ENCODE results near the gene F12. TPM values are rescaled to one million over a fixed set of nuclear protein-coding genes. Genes with fewer than 3 reads are reported as not detected.

The F12 gene
- 3.8 and 4.3 TPM in 2 replicates for polyA plus RNA-seq (2012; rRNA removed)
- polyA plus RNA-seq (2012; cell fraction: cytosol; rRNA removed): 1.2 and 3.0 TPM in 2 replicates
- polyA plus RNA-seq (2012; cell fraction: nucleus; rRNA removed): 8.5 and 16.3 TPM in 2 replicates

DNA sequence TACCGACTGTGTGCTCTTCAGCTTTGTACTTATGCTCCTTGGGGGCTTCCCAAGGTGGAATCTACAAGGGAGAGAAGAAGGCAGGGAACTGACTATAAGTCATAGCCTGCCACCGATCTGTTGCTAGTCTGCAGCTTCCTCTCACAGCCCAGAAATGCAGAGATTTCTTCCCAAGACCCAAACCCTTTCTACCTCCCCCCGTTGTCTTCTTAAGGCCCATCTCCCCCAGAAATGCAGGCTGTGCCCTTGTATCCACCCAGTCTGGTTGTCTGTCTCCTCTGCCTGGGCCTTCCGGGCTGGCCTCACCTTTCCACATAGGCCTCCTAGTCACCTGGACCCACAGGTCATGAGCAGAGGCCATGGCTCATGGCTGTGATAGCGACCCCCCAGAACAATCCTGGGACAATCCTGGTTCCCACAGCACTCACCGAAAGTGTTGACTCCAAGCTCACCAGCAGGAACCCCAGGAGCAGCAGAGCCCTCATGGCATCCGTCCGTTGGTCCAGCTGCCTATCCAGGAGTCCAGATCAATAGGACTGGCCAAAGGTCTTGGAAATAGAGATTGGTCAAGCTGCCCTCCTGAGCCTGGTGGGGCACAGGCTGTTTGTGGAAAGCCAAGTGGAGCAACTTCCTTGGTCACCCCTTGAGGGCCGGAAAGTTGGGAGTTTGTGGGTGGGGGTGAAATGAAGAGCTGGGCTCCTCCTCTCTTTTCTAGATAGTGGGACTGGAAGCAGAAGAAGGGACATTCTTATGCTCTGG, at the start of gene F12:
F12 (minus strand) TSS at position 522 of the 759 bp plus-strand sequence; CDS start at position 485, 37 bp downstream.
- no peaks in the 10 kb centered on the region for H3K9me2 ChIP-seq
- no peaks in the 10 kb centered on the region for H3K36me3 ChIP-seq (replicated peaks in 1 of 2; ENCODE audit: control insufficient read depth in 1 of 2, insufficient read depth in 2 of 2, low read length in 1 of 2)
- H3K9ac ChIP-seq: no peak within 1 kb of the TSS
- CTCF ChIA-PET: interaction anchor here (0.9 to 9.7 kb wide), 6 partner anchors 12 to 92 kb away, joined by 3 to 375 read pairs (median 6); no protein-coding TSS in a partner anchor
- 64% methylated on average over 6 of the region's 9 CpGs for WGBS (ENCODE audit: low lambda C conversion rate)
- TF ChIP-seq EZH2phosphoT487 (IDR thresholded peaks at IDR 0.05; ENCODE audit: borderline replicate concordance, low read depth) (no peak), RAD21 (IDR thresholded peaks at IDR 0.05; ENCODE audit: low read length) (no peak), RCOR1 (IDR thresholded peaks at IDR 0.05; ENCODE audit: low read length) (no peak), USF1 (IDR thresholded peaks at IDR 0.05; ENCODE audit: borderline replicate concordance, low read depth) (no peak), JUND (IDR thresholded peaks at IDR 0.05) (no peak), FOXM1 (IDR thresholded peaks at IDR 0.05; ENCODE audit: low read depth) (no peak), ZBTB33 (IDR thresholded peaks at IDR 0.05; ENCODE audit: borderline replicate concordance, low read depth) (no peak), SMC3 (IDR thresholded peaks at IDR 0.05; ENCODE audit: low read depth, low read length) (no peak), MXI1 (IDR thresholded peaks at IDR 0.05; ENCODE audit: low read depth, low read length) (no peak), ELF1 (IDR thresholded peaks at IDR 0.05) (no peak), MEF2A (IDR thresholded peaks at IDR 0.05; ENCODE audit: borderline replicate concordance, low read depth) (no peak), TAF1 (IDR thresholded peaks at IDR 0.05; ENCODE audit: borderline replicate concordance, low read depth, low read length) (no peak), MAX (IDR thresholded peaks at IDR 0.05; ENCODE audit: low read depth) (no peak), YY1 (IDR thresholded peaks at IDR 0.05; ENCODE audit: low read depth) (no peak), FOSL2 (IDR thresholded peaks at IDR 0.05; ENCODE audit: borderline replicate concordance, low read depth) (no peak), POLR2AphosphoS5 (IDR thresholded peaks at IDR 0.05; ENCODE audit: low read depth, low read length) (no peak), CHD2 (IDR thresholded peaks at IDR 0.05; ENCODE audit: low read length, partially characterized antibody) (no peak)
- TF ChIP-seq, protein P1, sequence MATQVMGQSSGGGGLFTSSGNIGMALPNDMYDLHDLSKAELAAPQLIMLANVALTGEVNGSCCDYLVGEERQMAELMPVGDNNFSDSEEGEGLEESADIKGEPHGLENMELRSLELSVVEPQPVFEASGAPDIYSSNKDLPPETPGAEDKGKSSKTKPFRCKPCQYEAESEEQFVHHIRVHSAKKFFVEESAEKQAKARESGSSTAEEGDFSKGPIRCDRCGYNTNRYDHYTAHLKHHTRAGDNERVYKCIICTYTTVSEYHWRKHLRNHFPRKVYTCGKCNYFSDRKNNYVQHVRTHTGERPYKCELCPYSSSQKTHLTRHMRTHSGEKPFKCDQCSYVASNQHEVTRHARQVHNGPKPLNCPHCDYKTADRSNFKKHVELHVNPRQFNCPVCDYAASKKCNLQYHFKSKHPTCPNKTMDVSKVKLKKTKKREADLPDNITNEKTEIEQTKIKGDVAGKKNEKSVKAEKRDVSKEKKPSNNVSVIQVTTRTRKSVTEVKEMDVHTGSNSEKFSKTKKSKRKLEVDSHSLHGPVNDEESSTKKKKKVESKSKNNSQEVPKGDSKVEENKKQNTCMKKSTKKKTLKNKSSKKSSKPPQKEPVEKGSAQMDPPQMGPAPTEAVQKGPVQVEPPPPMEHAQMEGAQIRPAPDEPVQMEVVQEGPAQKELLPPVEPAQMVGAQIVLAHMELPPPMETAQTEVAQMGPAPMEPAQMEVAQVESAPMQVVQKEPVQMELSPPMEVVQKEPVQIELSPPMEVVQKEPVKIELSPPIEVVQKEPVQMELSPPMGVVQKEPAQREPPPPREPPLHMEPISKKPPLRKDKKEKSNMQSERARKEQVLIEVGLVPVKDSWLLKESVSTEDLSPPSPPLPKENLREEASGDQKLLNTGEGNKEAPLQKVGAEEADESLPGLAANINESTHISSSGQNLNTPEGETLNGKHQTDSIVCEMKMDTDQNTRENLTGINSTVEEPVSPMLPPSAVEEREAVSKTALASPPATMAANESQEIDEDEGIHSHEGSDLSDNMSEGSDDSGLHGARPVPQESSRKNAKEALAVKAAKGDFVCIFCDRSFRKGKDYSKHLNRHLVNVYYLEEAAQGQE (IDR thresholded peaks at IDR 0.05; ENCODE audit: low read depth, low read length): no peak
- TF ChIP-seq, protein P2, sequence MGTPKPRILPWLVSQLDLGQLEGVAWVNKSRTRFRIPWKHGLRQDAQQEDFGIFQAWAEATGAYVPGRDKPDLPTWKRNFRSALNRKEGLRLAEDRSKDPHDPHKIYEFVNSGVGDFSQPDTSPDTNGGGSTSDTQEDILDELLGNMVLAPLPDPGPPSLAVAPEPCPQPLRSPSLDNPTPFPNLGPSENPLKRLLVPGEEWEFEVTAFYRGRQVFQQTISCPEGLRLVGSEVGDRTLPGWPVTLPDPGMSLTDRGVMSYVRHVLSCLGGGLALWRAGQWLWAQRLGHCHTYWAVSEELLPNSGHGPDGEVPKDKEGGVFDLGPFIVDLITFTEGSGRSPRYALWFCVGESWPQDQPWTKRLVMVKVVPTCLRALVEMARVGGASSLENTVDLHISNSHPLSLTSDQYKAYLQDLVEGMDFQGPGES (IDR thresholded peaks at IDR 0.05; ENCODE audit: low read depth, low read length): no peak
- no peak within 1 kb of the TSS for H3K27ac ChIP-seq (ENCODE audit: low read depth in 2 of 2, low read length in 1 of 2)
- H3K4me3 ChIP-seq (ENCODE audit: low read depth in 2 of 2, low read length in 1 of 2): no peak within 1 kb of the TSS
- H2AFZ ChIP-seq (ENCODE audit: low read depth): no peak within 1 kb of the TSS
- no peaks in the 10 kb centered on the region for H3K9me3 ChIP-seq
- H4K20me1 ChIP-seq (ENCODE audit: insufficient read depth): no peaks in the 10 kb centered on the region
- H3K4me1 ChIP-seq (ENCODE audit: control insufficient read depth in 1 of 2, insufficient read depth in 2 of 2, low read depth in 1 of 2, low read length in 1 of 2): peaks cover 0 to 12% of the 10 kb centered on the region in 2 experiments; a peak in 1 of 4 replicates
- no peak for DNase-seq
- H3F3A ChIP-seq (replicated peaks; ENCODE audit: insufficient read depth): peaks cover 7% of the 10 kb centered on the region
- H3K4me2 ChIP-seq: no peak within 1 kb of the TSS
- H3K27me3 ChIP-seq (ENCODE audit: insufficient read depth): no peaks in the 10 kb centered on the region
- POLR2A ChIA-PET: interaction anchor here (0.9 kb wide), 1 partner anchor 38 kb away, joined by 3 read pairs; no protein-coding TSS in a partner anchor
- H3K79me2 ChIP-seq (ENCODE audit: insufficient read depth): no peaks in the 10 kb centered on the region
